WTC11 (cell line): ENCODE results near the gene RAD51. TPM values are rescaled to one million over a fixed set of nuclear protein-coding genes. Genes with fewer than 3 reads are reported as not detected.

ENCODE experiments used
- ATAC-seq: fragments of 200-7000 bp; cut with Tn5 transposase; 2 replicates; pipeline ENCODE4 v1.10.0; 2021; ENCODE audit warnings: mild to moderate bottlenecking, moderate library complexity
- CTCF ChIA-PET: fragments of 300-600 bp; sonication (Branson Sonifier 250); formaldehyde crosslinking; loops from one replicate; lab custom pipeline; 2021; ENCODE audit warnings: antibody characterized with exemption; lab: Charles Lee
- POLR2A ChIA-PET: fragments of 350-600 bp; sonication (Branson Sonifier 250); formaldehyde crosslinking; loops from one replicate; lab custom pipeline; 2021; ENCODE audit warnings: antibody characterized with exemption; lab: Charles Lee
- DNase-seq: peaks from one replicate; pipeline ENCODE4 v3.0.0; 2021; ENCODE audit warnings: low spot score
- H3K27ac Mint-ChIP-seq: 2 replicates; pipeline ENCODE4 v1.8.0; 2021; ENCODE audit warnings: mixed read lengths
- H3K27me3 Mint-ChIP-seq: 2 replicates; pipeline ENCODE4 v1.8.0; 2021; ENCODE audit warnings: low read depth, mild to moderate bottlenecking, moderate library complexity, mixed read lengths
- H3K36me3 Mint-ChIP-seq: 2 replicates; pipeline ENCODE4 v1.8.0; 2021; ENCODE audit warnings: mixed read lengths
- H3K4me1 Mint-ChIP-seq: 2 replicates; pipeline ENCODE4 v1.8.0; 2022; ENCODE audit warnings: mixed read lengths
- H3K4me3 Mint-ChIP-seq: 2 replicates; pipeline ENCODE4 v1.8.0; 2021; ENCODE audit warnings: mild to moderate bottlenecking, moderate library complexity, mixed read lengths
- H3K9me3 Mint-ChIP-seq: 2 replicates; pipeline ENCODE4 v1.8.0; 2021; ENCODE audit warnings: mixed read lengths
- MXD4 ChIP-seq: fragments of 250-450 bp; sonication (Bioruptor Pico); IDR thresholded peaks from 2 replicates; pipeline ENCODE4 v1.8.0; 2021; ENCODE audit warnings: mild to moderate bottlenecking, moderate library complexity, borderline replicate concordance
- PRRX2 ChIP-seq: fragments of 250-450 bp; sonication (Bioruptor Pico); IDR thresholded peaks from 2 replicates; pipeline ENCODE4 v1.8.0; 2021; ENCODE audit warnings: mild to moderate bottlenecking
- RELA ChIP-seq: sonication (generic); formaldehyde crosslinking; IDR thresholded peaks from 2 replicates; pipeline ENCODE4 v1.8.1; 2022; ENCODE audit warnings: missing genetic modification reagents, mild to moderate bottlenecking, borderline replicate concordance
- TEAD1 ChIP-seq: sonication (generic); formaldehyde crosslinking; IDR thresholded peaks from 2 replicates; pipeline ENCODE4 v1.8.0; 2022; ENCODE audit warnings: mild to moderate bottlenecking, missing genetic modification reagents
- TP53 ChIP-seq: sonication (generic); formaldehyde crosslinking; IDR thresholded peaks from 2 replicates; pipeline ENCODE4 v1.8.1; 2023; ENCODE audit warnings: mild to moderate bottlenecking, missing genetic modification reagents
- ZNF121 ChIP-seq: sonication (generic); formaldehyde crosslinking; IDR thresholded peaks from 2 replicates; pipeline ENCODE4 v1.8.0; 2023; ENCODE audit warnings: missing genetic modification reagents
- ZNF138 ChIP-seq: sonication (generic); formaldehyde crosslinking; conservative IDR thresholded peaks from 2 replicates; pipeline ENCODE4 v1.8.1; 2022; ENCODE audit warnings: mild to moderate bottlenecking, moderate library complexity, missing genetic modification reagents
- ZNF263 ChIP-seq: sonication (generic); formaldehyde crosslinking; IDR thresholded peaks from 2 replicates; pipeline ENCODE4 v1.8.1; 2022; ENCODE audit warnings: low read depth, mild to moderate bottlenecking, moderate library complexity, missing genetic modification reagents
- total RNA-seq: library from RNA; stranded (reverse); gene quantifications from 3 replicates; pipeline ENCODE4 v1.2.3, GENCODE V29; 2021
- TF ChIP-seq, protein P1 (sequence below): sonication (generic); formaldehyde crosslinking; IDR thresholded peaks from 2 replicates; pipeline ENCODE4 v1.8.1; 2022; ENCODE audit warnings: missing genetic modification reagents, borderline replicate concordance
- TF ChIP-seq, protein P2 (sequence below): sonication (generic); formaldehyde crosslinking; IDR thresholded peaks from 2 replicates; pipeline ENCODE4 v1.8.1; 2022; ENCODE audit warnings: low read depth, missing genetic modification reagents, borderline replicate concordance
- TF ChIP-seq, protein P3 (sequence below): fragments of 250-450 bp; sonication (Bioruptor Pico); IDR thresholded peaks from 2 replicates; pipeline ENCODE4 v1.9.0; 2021; ENCODE audit warnings: mild to moderate bottlenecking, borderline replicate concordance
- TF ChIP-seq, protein P4 (sequence below): sonication (generic); formaldehyde crosslinking; IDR thresholded peaks from 2 replicates; pipeline ENCODE4 v1.8.1; 2022; ENCODE audit warnings: mild to moderate bottlenecking, missing genetic modification reagents, moderate library complexity, borderline replicate concordance
- TF ChIP-seq, protein P5 (sequence below): fragments of 250-450 bp; sonication (Bioruptor Pico); conservative IDR thresholded peaks from 2 replicates; pipeline ENCODE4 v1.9.0; 2021; ENCODE audit warnings: mild to moderate bottlenecking
- TF ChIP-seq, protein P6 (sequence below): fragments of 250-450 bp; sonication (Bioruptor Pico); IDR thresholded peaks from 2 replicates; pipeline ENCODE4 v1.9.0; 2021; ENCODE audit warnings: mild to moderate bottlenecking
- TF ChIP-seq, protein P7 (sequence below): sonication (generic); formaldehyde crosslinking; conservative IDR thresholded peaks from 2 replicates; pipeline ENCODE4 v1.8.1; 2023; ENCODE audit warnings: mild to moderate bottlenecking, low read depth, missing genetic modification reagents, moderate library complexity

The RAD51 gene
- total RNA-seq, 1 experiment from 2014 or later, result 36.4 TPM

DNA sequence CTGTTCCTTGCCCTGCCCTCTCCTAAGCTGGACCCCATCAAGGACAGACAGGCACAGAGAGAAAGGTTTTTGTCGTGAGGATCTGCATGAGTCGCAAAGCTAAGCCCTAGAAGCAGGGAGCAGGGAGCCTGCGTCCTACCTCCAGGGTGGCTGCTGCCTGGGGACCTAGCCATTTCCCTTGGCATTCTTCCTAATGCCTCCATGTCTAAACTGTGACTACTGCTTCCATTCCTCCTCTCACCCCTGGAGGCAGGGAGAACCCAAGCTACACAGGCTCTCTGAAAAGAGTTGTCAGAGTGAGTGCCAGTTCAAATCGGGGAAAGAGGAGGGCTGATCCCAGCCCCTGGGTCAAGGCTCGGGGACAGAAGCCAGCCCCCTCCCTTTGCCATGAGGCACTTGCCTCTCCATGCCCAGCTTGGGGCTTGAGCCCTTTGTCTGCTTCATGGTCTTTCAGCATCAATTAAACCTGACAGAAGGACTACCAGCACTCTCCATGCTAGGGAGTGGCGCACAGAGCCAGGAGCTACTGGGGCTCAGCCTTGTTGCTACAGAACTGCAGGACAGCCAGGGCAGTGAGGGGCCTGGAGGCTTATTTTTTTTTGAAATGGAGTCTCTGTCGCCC, 71.3 kb downstream of the RAD51 start (continued):
- TF ChIP-seq, protein P1, sequence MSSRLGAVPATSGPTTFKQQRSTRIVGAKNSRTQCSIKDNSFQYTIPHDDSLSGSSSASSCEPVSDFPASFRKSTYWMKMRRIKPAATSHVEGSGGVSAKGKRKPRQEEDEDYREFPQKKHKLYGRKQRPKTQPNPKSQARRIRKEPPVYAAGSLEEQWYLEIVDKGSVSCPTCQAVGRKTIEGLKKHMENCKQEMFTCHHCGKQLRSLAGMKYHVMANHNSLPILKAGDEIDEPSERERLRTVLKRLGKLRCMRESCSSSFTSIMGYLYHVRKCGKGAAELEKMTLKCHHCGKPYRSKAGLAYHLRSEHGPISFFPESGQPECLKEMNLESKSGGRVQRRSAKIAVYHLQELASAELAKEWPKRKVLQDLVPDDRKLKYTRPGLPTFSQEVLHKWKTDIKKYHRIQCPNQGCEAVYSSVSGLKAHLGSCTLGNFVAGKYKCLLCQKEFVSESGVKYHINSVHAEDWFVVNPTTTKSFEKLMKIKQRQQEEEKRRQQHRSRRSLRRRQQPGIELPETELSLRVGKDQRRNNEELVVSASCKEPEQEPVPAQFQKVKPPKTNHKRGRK, result no peak

DNA sequence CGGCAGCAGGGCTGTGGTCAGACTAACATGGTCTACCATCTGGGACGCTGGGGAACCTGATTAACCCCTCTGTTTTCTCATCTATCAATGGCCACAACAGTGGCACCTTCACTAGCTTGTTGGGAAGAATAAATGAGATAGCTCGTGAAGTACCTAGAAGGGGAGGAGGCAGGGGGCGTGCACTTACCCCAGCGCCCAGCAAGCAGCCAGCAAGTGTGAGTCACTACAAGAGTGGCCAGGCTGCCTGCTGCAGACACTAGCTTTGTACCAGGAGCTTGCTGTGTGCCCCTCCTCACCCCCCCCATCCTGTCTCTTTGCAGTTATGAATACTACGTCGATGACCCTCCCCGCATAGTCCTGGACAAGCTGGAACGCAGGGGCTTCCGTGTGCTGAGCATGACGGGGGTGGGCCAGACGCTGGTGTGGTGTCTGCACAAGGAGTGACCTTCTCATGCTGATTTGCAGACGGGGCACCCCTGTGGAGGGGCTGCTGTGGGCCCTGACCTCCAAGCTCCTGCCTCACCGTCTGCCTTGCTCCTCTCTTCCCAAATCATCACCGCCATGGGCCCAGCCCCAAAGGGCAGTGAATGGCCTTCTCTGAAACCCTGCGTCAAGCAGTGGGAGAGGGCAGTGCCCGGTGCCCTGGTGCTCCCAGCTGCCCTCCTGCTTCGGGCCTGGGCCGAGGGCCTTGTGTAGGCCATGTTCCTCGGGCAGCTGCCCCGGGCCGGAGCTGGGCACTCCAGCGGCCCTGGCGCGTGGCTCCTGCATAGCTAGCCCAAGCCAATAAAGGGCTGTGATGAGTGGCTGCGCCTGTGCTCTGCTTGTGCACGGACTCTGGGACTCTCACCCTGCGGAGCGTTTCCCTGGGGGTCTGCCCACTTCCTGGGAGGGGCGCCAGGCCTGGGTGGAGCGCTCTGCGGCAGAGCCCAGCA, 72.2 kb downstream of the RAD51 start:
- DNase-seq, result no peak
- H3K27me3 Mint-ChIP-seq, result peaks cover 11% of the 10 kb centered on the region
- no peak for ATAC-seq
- no peak overlapping the region for H3K27ac Mint-ChIP-seq
- peaks cover 31% of the 10 kb centered on the region for H3K4me1 Mint-ChIP-seq
- H3K4me3 Mint-ChIP-seq, result no peak overlapping the region
- no peaks in the 10 kb centered on the region for H3K9me3 Mint-ChIP-seq
- ChIA-PET CTCF (interaction anchor here (0.5 to 7.8 kb wide), 12 partner anchors 16 to 304 kb away, joined by 3 to 60 read pairs (median 4); partner anchors contain the start of genes DNAJC17, VPS18 and ZFYVE19), POLR2A (interaction anchor here (0.5 to 1.2 kb wide), 2 partner anchors 8 to 20 kb away, joined by 3 to 4 read pairs; no protein-coding TSS in a partner anchor)
- H3K36me3 Mint-ChIP-seq, result no peaks in the 10 kb centered on the region; the same call in 1 of the 2 replicates
- TF ChIP-seq, protein P2, sequence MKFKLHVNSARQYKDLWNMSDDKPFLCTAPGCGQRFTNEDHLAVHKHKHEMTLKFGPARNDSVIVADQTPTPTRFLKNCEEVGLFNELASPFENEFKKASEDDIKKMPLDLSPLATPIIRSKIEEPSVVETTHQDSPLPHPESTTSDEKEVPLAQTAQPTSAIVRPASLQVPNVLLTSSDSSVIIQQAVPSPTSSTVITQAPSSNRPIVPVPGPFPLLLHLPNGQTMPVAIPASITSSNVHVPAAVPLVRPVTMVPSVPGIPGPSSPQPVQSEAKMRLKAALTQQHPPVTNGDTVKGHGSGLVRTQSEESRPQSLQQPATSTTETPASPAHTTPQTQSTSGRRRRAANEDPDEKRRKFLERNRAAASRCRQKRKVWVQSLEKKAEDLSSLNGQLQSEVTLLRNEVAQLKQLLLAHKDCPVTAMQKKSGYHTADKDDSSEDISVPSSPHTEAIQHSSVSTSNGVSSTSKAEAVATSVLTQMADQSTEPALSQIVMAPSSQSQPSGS (CRISPR knock-in tag), result no peak
- TF ChIP-seq TEAD1 (no peak), RELA (CRISPR knock-in tag) (no peak), ZNF138 (no peak), PRRX2 (CRISPR knock-in tag) (no peak), ZNF263 (no peak), TP53 (CRISPR knock-in tag) (no peak), ZNF121 (CRISPR knock-in tag) (no peak), MXD4 (CRISPR knock-in tag) (no peak)
- TF ChIP-seq, protein P3, sequence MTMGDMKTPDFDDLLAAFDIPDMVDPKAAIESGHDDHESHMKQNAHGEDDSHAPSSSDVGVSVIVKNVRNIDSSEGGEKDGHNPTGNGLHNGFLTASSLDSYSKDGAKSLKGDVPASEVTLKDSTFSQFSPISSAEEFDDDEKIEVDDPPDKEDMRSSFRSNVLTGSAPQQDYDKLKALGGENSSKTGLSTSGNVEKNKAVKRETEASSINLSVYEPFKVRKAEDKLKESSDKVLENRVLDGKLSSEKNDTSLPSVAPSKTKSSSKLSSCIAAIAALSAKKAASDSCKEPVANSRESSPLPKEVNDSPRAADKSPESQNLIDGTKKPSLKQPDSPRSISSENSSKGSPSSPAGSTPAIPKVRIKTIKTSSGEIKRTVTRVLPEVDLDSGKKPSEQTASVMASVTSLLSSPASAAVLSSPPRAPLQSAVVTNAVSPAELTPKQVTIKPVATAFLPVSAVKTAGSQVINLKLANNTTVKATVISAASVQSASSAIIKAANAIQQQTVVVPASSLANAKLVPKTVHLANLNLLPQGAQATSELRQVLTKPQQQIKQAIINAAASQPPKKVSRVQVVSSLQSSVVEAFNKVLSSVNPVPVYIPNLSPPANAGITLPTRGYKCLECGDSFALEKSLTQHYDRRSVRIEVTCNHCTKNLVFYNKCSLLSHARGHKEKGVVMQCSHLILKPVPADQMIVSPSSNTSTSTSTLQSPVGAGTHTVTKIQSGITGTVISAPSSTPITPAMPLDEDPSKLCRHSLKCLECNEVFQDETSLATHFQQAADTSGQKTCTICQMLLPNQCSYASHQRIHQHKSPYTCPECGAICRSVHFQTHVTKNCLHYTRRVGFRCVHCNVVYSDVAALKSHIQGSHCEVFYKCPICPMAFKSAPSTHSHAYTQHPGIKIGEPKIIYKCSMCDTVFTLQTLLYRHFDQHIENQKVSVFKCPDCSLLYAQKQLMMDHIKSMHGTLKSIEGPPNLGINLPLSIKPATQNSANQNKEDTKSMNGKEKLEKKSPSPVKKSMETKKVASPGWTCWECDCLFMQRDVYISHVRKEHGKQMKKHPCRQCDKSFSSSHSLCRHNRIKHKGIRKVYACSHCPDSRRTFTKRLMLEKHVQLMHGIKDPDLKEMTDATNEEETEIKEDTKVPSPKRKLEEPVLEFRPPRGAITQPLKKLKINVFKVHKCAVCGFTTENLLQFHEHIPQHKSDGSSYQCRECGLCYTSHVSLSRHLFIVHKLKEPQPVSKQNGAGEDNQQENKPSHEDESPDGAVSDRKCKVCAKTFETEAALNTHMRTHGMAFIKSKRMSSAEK, result no peak
- TF ChIP-seq, protein P4, sequence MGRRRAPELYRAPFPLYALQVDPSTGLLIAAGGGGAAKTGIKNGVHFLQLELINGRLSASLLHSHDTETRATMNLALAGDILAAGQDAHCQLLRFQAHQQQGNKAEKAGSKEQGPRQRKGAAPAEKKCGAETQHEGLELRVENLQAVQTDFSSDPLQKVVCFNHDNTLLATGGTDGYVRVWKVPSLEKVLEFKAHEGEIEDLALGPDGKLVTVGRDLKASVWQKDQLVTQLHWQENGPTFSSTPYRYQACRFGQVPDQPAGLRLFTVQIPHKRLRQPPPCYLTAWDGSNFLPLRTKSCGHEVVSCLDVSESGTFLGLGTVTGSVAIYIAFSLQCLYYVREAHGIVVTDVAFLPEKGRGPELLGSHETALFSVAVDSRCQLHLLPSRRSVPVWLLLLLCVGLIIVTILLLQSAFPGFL, result no peak
- TF ChIP-seq, protein P5, sequence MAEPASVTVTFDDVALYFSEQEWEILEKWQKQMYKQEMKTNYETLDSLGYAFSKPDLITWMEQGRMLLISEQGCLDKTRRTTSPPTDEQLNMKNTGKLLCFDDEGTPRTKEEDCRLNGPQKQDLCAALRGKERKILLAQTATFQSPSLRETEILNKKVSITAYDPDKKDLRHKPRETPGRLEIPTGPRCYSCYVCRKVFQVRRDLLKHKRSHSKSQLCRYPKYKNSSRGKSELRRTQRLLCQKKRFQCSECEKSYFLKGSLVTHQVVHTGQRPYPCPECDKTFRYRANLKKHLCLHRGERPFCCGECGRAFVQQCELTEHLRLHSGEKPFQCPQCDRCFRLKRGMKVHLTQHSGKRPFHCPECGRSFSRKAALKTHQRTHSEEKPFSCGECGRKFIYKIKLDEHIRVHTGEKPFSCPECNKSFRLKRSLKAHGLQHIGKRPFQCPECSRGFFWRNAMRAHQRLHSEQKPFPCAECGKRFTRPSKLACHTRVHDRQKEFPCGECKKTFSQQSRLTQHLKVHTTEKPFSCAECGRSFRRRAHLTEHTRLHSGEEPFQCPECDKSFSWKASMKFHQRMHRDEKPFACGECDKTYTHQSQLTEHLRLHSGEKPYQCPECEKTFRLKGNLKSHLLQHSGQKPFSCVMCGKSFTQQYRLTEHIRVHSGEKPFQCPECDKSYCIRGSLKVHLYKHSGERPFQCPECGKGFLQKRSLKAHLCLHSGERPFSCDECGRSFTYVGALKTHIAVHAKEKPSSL (CRISPR knock-in tag), result no peak
- TF ChIP-seq, protein P6, sequence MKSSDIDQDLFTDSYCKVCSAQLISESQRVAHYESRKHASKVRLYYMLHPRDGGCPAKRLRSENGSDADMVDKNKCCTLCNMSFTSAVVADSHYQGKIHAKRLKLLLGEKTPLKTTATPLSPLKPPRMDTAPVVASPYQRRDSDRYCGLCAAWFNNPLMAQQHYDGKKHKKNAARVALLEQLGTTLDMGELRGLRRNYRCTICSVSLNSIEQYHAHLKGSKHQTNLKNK, result no peak
- TF ChIP-seq, protein P7, sequence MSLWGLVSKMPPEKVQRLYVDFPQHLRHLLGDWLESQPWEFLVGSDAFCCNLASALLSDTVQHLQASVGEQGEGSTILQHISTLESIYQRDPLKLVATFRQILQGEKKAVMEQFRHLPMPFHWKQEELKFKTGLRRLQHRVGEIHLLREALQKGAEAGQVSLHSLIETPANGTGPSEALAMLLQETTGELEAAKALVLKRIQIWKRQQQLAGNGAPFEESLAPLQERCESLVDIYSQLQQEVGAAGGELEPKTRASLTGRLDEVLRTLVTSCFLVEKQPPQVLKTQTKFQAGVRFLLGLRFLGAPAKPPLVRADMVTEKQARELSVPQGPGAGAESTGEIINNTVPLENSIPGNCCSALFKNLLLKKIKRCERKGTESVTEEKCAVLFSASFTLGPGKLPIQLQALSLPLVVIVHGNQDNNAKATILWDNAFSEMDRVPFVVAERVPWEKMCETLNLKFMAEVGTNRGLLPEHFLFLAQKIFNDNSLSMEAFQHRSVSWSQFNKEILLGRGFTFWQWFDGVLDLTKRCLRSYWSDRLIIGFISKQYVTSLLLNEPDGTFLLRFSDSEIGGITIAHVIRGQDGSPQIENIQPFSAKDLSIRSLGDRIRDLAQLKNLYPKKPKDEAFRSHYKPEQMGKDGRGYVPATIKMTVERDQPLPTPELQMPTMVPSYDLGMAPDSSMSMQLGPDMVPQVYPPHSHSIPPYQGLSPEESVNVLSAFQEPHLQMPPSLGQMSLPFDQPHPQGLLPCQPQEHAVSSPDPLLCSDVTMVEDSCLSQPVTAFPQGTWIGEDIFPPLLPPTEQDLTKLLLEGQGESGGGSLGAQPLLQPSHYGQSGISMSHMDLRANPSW (CRISPR knock-in tag), result no peak
